GM23338 (cell line): ENCODE measurements around the gene SIAH1. TPM values are rescaled to one million over a fixed set of nuclear protein-coding genes. Genes with fewer than 3 reads are reported as not detected.

Source experiments
- ATAC-seq: fragments of 200-7000 bp; cut with Tn5 transposase; 3 replicates; pipeline ENCODE4 v1.9.1; 2020
- DNase-seq: peaks from one replicate; pipeline ENCODE4 v3.0.0-alpha.2; 2015; ENCODE audit warnings: low spot score
- H2AFZ ChIP-seq: fragments of 200-600 bp; sonication (generic); 2 replicates; pipeline ENCODE4 v1.8.0; 2016; ENCODE audit warnings: antibody characterized with exemption, mild to moderate bottlenecking, moderate library complexity
- H3F3A ChIP-seq: fragments of 200-600 bp; sonication (generic); replicated peaks from 2 replicates; pipeline ENCODE4 v1.8.0; 2017; ENCODE audit warnings: antibody characterized with exemption, mixed run types, low read depth
- H3K27ac ChIP-seq: fragments of 200-600 bp; sonication (generic); 2 replicates; pipeline ENCODE4 v1.6.1; 2016; ENCODE audit warnings: low read depth
- H3K27me3 ChIP-seq: fragments of 200-600 bp; sonication (generic); 2 replicates; pipeline ENCODE4 v1.8.0; 2016; ENCODE audit warnings: mild to moderate bottlenecking, mixed run types, moderate library complexity; ENCODE audit not compliant: insufficient read depth
- H3K36me3 ChIP-seq: fragments of 200-600 bp; sonication (generic); 2 replicates; pipeline ENCODE4 v1.8.0; 2016; ENCODE audit warnings: mild to moderate bottlenecking; ENCODE audit not compliant: insufficient read depth
- H3K4me1 ChIP-seq: fragments of 200-600 bp; sonication (generic); 2 replicates; pipeline ENCODE4 v1.8.0; 2016; ENCODE audit warnings: mild to moderate bottlenecking, moderate library complexity; ENCODE audit not compliant: insufficient read depth
- H3K4me2 ChIP-seq: fragments of 200-600 bp; sonication (generic); 2 replicates; pipeline ENCODE4 v1.7.1; 2017; ENCODE audit warnings: mixed run types
- H3K4me3 ChIP-seq: fragments of 200-600 bp; sonication (generic); 2 replicates; pipeline ENCODE4 v1.6.1; 2016; ENCODE audit warnings: mixed run types
- H3K79me2 ChIP-seq: fragments of 200-600 bp; sonication (generic); replicated peaks from 2 replicates; pipeline ENCODE4 v1.8.0; 2017; ENCODE audit warnings: mild to moderate bottlenecking; ENCODE audit not compliant: insufficient read depth
- H3K9me2 ChIP-seq: fragments of 200-600 bp; sonication (generic); 2 replicates; pipeline ENCODE4 v1.8.0; 2017; ENCODE audit not compliant: insufficient read depth
- H4K20me1 ChIP-seq: fragments of 200-600 bp; sonication (generic); replicated peaks from 2 replicates; pipeline ENCODE4 v1.8.0; 2017; ENCODE audit warnings: mild to moderate bottlenecking; ENCODE audit not compliant: insufficient read depth
- H3K27ac Mint-ChIP-seq: 2 replicates; pipeline ENCODE4 v1.8.0; 2020; ENCODE audit warnings: inconsistent platforms, mild to moderate bottlenecking, moderate library complexity, mixed read lengths
- H3K27me3 Mint-ChIP-seq: 3 replicates; pipeline ENCODE4 v1.8.0; 2022; ENCODE audit warnings: low read depth, mild to moderate bottlenecking, moderate library complexity, mixed read lengths, inconsistent platforms; ENCODE audit not compliant: insufficient read depth, poor library complexity
- H3K36me3 Mint-ChIP-seq: 3 replicates; pipeline ENCODE4 v1.8.0; 2021; ENCODE audit warnings: low read depth, mild to moderate bottlenecking, inconsistent platforms, moderate library complexity, mixed read lengths
- H3K4me1 Mint-ChIP-seq: 3 replicates; pipeline ENCODE4 v1.8.0; 2020; ENCODE audit warnings: mild to moderate bottlenecking, inconsistent platforms, mixed read lengths
- H3K4me3 Mint-ChIP-seq: 3 replicates; pipeline ENCODE4 v1.8.0; 2021; ENCODE audit warnings: moderate library complexity, mild to moderate bottlenecking, inconsistent platforms, mixed read lengths
- H3K9me3 Mint-ChIP-seq: 3 replicates; pipeline ENCODE4 v1.8.0; 2020; ENCODE audit warnings: moderate library complexity, mild to moderate bottlenecking, inconsistent platforms, mixed read lengths
- CREB1 ChIP-seq: fragments of 250-450 bp; sonication (Bioruptor Pico); IDR thresholded peaks from 2 replicates; pipeline ENCODE4 v1.5.0; 2020; ENCODE audit warnings: low read depth, mild to moderate bottlenecking, moderate library complexity
- ETS1 ChIP-seq: IDR thresholded peaks from 2 replicates; pipeline ENCODE4 v1.6.1; 2016; ENCODE audit warnings: antibody characterized with exemption
- EZH2 ChIP-seq: fragments of 200-600 bp; sonication (generic); IDR thresholded peaks from one replicate; pipeline ENCODE4 v1.8.0; 2017; ENCODE audit warnings: antibody characterized with exemption, mild to moderate bottlenecking, low read depth; ENCODE audit not compliant: unreplicated experiment
- EZH2phosphoT487 ChIP-seq: fragments of 200-600 bp; sonication (generic); IDR thresholded peaks from one replicate; pipeline ENCODE4 v1.8.1; 2018; ENCODE audit warnings: antibody characterized with exemption; ENCODE audit not compliant: unreplicated experiment
- JUNB ChIP-seq: IDR thresholded peaks from one replicate; pipeline ENCODE4 v1.6.1; 2016; ENCODE audit warnings: antibody characterized with exemption; ENCODE audit not compliant: unreplicated experiment
- NANOG ChIP-seq: IDR thresholded peaks from 2 replicates; pipeline ENCODE4 v1.6.1; 2016; ENCODE audit warnings: antibody characterized with exemption, borderline replicate concordance
- POLR2AphosphoS5 ChIP-seq: IDR thresholded peaks from 2 replicates; pipeline ENCODE4 v1.6.1; 2016; ENCODE audit warnings: antibody characterized with exemption, low read depth
- STAT1 ChIP-seq: IDR thresholded peaks from one replicate; pipeline ENCODE4 v1.6.1; 2016; ENCODE audit warnings: antibody characterized with exemption; ENCODE audit not compliant: unreplicated experiment
- ZNF114 ChIP-seq: fragments of 250-450 bp; sonication (Bioruptor Pico); IDR thresholded peaks from 2 replicates; pipeline ENCODE4 v1.5.0; 2020; ENCODE audit warnings: mild to moderate bottlenecking, moderate library complexity
- ZNF331 ChIP-seq: fragments of 250-450 bp; sonication (Bioruptor Pico); IDR thresholded peaks from 2 replicates; pipeline ENCODE4 v1.5.0; 2020; ENCODE audit warnings: low read depth, mild to moderate bottlenecking, moderate library complexity
- polyA plus RNA-seq: library from polyadenylated mRNA; unstranded; fragments of >200 nt; fragmentation: Nextera tagmentation; extraction: Ambion mirVana; gene quantifications from 2 replicates; pipeline ENCODE4 v1.2.1, GENCODE V29; 2016
- total RNA-seq: library from RNA; depleted of rRNA; stranded (reverse); fragments of >200 nt; shearing (Covaris generic); gene quantifications from 2 replicates; pipeline ENCODE4 v1.2.3, GENCODE V29; 2014
- TF ChIP-seq, protein P1 (sequence below): IDR thresholded peaks from one replicate; pipeline ENCODE4 v1.6.1; 2018; ENCODE audit warnings: antibody characterized with exemption; ENCODE audit not compliant: unreplicated experiment
- TF ChIP-seq, protein P2 (sequence below): fragments of 250-450 bp; sonication (Bioruptor Pico); IDR thresholded peaks from 2 replicates; pipeline ENCODE4 v1.5.0; 2020; ENCODE audit warnings: mild to moderate bottlenecking, moderate library complexity
- TF ChIP-seq, protein P3 (sequence below), 2 experiments: fragments of 200-600 bp in 1 of 2; sonication (generic) in 1 of 2; conservative IDR thresholded peaks; 2 replicates each; pipeline versions ENCODE4 v1.5.1 to v1.6.1; 2016 to 2017; ENCODE audit warnings: antibody characterized with exemption in 2 of 2, low read depth in 2 of 2, mild to moderate bottlenecking in 2 of 2, moderate library complexity in 1 of 2

Gene SIAH1
- total and polyA plus RNA-seq, 2 experiments from 2014 or later, result 42.0 to 52.7 TPM

- no peaks in the 10 kb centered on the region for H3K9me3 Mint-ChIP-seq
- DNase-seq (no peak), ATAC-seq (no peak)
- Histone ChIP-seq H3K4me3 (no peak overlapping the region), H3K27ac (no peak overlapping the region), H3K79me2 (no peaks in the 10 kb centered on the region), H3K4me2 (no peak overlapping the region), H3K36me3 (no peaks in the 10 kb centered on the region; the same call in 1 of the 2 replicates), H2AFZ (no peak overlapping the region), H3K9me2 (no peaks in the 10 kb centered on the region), H3F3A (no peaks in the 10 kb centered on the region), H3K27me3 (no peaks in the 10 kb centered on the region), H3K4me1 (no peaks in the 10 kb centered on the region), H4K20me1 (no peaks in the 10 kb centered on the region)
- peaks cover 21% of the 10 kb centered on the region; the same call in 2 of the 3 replicates for H3K36me3 Mint-ChIP-seq
- H3K4me3 Mint-ChIP-seq, result no peak overlapping the region
- TF ChIP-seq JUNB (no peak), ZNF331 (no peak), NANOG (no peak), CREB1 (CRISPR knock-in tag) (no peak), EZH2phosphoT487 (no peak), EZH2 (no peak), ZNF114 (CRISPR knock-in tag) (no peak), STAT1 (no peak), POLR2AphosphoS5 (no peak), ETS1 (no peak)
- TF ChIP-seq, protein P1, sequence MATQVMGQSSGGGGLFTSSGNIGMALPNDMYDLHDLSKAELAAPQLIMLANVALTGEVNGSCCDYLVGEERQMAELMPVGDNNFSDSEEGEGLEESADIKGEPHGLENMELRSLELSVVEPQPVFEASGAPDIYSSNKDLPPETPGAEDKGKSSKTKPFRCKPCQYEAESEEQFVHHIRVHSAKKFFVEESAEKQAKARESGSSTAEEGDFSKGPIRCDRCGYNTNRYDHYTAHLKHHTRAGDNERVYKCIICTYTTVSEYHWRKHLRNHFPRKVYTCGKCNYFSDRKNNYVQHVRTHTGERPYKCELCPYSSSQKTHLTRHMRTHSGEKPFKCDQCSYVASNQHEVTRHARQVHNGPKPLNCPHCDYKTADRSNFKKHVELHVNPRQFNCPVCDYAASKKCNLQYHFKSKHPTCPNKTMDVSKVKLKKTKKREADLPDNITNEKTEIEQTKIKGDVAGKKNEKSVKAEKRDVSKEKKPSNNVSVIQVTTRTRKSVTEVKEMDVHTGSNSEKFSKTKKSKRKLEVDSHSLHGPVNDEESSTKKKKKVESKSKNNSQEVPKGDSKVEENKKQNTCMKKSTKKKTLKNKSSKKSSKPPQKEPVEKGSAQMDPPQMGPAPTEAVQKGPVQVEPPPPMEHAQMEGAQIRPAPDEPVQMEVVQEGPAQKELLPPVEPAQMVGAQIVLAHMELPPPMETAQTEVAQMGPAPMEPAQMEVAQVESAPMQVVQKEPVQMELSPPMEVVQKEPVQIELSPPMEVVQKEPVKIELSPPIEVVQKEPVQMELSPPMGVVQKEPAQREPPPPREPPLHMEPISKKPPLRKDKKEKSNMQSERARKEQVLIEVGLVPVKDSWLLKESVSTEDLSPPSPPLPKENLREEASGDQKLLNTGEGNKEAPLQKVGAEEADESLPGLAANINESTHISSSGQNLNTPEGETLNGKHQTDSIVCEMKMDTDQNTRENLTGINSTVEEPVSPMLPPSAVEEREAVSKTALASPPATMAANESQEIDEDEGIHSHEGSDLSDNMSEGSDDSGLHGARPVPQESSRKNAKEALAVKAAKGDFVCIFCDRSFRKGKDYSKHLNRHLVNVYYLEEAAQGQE, result no peak
- TF ChIP-seq, protein P2, sequence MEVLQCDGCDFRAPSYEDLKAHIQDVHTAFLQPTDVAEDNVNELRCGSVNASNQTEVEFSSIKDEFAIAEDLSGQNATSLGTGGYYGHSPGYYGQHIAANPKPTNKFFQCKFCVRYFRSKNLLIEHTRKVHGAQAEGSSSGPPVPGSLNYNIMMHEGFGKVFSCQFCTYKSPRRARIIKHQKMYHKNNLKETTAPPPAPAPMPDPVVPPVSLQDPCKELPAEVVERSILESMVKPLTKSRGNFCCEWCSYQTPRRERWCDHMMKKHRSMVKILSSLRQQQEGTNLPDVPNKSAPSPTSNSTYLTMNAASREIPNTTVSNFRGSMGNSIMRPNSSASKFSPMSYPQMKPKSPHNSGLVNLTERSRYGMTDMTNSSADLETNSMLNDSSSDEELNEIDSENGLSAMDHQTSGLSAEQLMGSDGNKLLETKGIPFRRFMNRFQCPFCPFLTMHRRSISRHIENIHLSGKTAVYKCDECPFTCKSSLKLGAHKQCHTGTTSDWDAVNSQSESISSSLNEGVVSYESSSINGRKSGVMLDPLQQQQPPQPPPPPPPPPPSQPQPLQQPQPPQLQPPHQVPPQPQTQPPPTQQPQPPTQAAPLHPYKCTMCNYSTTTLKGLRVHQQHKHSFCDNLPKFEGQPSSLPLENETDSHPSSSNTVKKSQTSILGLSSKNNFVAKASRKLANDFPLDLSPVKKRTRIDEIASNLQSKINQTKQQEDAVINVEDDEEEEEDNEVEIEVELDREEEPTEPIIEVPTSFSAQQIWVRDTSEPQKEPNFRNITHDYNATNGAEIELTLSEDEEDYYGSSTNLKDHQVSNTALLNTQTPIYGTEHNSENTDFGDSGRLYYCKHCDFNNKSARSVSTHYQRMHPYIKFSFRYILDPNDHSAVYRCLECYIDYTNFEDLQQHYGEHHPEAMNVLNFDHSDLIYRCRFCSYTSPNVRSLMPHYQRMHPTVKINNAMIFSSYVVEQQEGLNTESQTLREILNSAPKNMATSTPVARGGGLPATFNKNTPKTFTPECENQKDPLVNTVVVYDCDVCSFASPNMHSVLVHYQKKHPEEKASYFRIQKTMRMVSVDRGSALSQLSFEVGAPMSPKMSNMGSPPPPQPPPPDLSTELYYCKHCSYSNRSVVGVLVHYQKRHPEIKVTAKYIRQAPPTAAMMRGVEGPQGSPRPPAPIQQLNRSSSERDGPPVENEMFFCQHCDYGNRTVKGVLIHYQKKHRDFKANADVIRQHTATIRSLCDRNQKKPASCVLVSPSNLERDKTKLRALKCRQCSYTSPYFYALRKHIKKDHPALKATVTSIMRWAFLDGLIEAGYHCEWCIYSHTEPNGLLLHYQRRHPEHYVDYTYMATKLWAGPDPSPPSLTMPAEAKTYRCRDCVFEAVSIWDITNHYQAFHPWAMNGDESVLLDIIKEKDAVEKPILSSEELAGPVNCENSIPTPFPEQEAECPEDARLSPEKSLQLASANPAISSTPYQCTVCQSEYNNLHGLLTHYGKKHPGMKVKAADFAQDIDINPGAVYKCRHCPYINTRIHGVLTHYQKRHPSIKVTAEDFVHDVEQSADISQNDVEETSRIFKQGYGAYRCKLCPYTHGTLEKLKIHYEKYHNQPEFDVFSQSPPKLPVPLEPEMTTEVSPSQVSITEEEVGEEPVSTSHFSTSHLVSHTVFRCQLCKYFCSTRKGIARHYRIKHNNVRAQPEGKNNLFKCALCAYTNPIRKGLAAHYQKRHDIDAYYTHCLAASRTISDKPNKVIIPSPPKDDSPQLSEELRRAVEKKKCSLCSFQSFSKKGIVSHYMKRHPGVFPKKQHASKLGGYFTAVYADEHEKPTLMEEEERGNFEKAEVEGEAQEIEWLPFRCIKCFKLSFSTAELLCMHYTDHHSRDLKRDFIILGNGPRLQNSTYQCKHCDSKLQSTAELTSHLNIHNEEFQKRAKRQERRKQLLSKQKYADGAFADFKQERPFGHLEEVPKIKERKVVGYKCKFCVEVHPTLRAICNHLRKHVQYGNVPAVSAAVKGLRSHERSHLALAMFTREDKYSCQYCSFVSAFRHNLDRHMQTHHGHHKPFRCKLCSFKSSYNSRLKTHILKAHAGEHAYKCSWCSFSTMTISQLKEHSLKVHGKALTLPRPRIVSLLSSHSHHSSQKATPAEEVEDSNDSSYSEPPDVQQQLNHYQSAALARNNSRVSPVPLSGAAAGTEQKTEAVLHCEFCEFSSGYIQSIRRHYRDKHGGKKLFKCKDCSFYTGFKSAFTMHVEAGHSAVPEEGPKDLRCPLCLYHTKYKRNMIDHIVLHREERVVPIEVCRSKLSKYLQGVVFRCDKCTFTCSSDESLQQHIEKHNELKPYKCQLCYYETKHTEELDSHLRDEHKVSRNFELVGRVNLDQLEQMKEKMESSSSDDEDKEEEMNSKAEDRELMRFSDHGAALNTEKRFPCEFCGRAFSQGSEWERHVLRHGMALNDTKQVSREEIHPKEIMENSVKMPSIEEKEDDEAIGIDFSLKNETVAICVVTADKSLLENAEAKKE (CRISPR knock-in tag), result no peak
- TF ChIP-seq, protein P3, sequence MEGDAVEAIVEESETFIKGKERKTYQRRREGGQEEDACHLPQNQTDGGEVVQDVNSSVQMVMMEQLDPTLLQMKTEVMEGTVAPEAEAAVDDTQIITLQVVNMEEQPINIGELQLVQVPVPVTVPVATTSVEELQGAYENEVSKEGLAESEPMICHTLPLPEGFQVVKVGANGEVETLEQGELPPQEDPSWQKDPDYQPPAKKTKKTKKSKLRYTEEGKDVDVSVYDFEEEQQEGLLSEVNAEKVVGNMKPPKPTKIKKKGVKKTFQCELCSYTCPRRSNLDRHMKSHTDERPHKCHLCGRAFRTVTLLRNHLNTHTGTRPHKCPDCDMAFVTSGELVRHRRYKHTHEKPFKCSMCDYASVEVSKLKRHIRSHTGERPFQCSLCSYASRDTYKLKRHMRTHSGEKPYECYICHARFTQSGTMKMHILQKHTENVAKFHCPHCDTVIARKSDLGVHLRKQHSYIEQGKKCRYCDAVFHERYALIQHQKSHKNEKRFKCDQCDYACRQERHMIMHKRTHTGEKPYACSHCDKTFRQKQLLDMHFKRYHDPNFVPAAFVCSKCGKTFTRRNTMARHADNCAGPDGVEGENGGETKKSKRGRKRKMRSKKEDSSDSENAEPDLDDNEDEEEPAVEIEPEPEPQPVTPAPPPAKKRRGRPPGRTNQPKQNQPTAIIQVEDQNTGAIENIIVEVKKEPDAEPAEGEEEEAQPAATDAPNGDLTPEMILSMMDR (conservative IDR thresholded peaks at IDR 0.05; ENCODE audit: low read depth in 2 of 2), result no peak
- H3K27ac Mint-ChIP-seq, result no peak overlapping the region
- H3K4me1 Mint-ChIP-seq, result no peaks in the 10 kb centered on the region
- H3K27me3 Mint-ChIP-seq, result peaks cover 2% of the 10 kb centered on the region
Measured at GRCh38 chr16:48347191-48347865, 37.9 kb downstream of the SIAH1 start.
